Jurkat, Clone E6-1 (cell line): ENCODE results near the gene FOXF1.

Source experiments
- DNase-seq: peaks from one replicate; pipeline ENCODE4 v3.0.0-alpha.2; 2011; ENCODE audit warnings: low read depth, low spot score
- H3K4me3 ChIP-seq: 2 replicates; pipeline ENCODE4 v1.5.1; 2011; ENCODE audit warnings: mild to moderate bottlenecking, low read length, control low read depth, moderate library complexity

FOXF1 gene

DNA sequence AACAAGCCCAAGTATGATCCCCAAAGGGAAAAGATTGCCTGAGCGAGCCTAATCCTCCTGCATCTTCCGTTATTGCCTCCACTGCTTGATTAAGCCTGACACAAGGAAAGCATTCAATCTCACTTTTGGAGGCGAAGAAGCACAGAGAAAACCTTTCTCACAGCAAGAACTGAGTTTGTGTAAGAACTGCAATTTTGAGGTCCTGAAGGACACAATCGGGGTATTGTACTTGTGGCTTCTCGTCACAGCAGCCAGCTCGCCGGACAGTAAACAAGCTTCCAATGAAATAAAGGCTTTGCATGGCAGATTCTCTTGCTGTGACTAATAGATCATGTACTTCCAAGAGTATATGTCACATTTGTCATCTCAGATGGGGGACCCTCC, 18.7 kb upstream of the FOXF1 start:
- no peak for DNase-seq
- H3K4me3 ChIP-seq = no peak overlapping the region

- no peak for DNase-seq
- no peak overlapping the region for H3K4me3 ChIP-seq
Observed at GRCh38 chr16:86492267-86492960, 17.9 kb upstream of the FOXF1 start.

DNA sequence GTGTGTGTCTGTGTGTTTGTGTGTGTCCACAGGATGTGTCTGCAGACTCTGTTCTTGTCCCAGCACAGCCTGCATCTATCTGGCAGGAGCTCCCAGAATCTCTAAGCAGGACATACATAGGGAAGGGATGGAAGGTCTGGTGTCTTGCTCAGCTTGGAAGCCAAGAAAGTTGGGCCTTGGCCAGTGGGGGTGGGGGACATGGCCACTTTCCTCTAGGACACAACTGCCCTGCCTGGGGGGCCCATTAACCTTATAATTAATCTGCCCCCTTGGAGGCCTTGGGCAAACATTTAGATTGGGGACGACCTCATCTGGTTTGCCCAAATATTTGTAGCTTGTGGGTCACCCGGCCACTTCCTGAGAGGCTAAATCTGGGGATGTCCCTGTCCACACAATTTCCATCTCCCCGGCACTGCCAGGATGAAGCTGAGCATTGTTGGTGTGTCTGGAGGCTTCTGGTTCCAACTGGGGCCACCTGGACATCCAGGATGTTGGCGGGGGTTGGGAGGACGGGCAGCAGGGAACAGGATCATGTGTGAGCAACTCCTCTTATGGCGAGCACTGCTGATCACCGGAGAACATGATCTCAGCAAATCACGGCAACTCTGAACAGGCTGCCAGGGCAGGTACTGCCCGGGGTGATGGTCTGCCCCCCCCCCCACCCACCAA, 17.2 kb upstream of the FOXF1 start:
- DNase-seq = no peak
- H3K4me3 ChIP-seq = no peak overlapping the region

DNA sequence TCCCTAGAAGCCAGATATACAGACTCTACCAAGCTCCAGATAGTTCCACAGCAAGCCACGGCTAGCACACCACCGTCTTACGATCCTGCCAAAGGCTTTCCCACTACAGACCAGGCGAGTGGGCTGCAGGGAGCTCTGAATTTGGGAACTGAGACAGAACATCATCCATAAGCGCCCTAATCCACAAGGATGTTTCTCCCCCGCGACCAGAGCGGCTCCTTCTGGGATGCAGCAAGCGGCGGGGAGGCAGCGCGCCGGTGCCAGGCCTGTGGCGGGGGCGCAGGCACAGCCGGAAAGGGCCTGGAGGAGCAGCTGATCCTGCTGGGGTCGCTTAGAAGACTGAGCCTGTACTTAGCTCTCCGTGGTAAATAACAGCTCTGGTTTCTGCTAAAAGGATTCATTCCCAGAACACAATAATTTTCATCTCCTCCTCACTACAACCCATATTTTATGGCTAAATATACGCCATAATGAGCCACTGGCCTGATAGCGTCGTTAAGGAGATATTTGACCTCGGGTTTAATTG, 16.2 kb upstream of the FOXF1 start:
- H3K4me3 ChIP-seq = no peak overlapping the region
- DNase-seq = no peak

DNA sequence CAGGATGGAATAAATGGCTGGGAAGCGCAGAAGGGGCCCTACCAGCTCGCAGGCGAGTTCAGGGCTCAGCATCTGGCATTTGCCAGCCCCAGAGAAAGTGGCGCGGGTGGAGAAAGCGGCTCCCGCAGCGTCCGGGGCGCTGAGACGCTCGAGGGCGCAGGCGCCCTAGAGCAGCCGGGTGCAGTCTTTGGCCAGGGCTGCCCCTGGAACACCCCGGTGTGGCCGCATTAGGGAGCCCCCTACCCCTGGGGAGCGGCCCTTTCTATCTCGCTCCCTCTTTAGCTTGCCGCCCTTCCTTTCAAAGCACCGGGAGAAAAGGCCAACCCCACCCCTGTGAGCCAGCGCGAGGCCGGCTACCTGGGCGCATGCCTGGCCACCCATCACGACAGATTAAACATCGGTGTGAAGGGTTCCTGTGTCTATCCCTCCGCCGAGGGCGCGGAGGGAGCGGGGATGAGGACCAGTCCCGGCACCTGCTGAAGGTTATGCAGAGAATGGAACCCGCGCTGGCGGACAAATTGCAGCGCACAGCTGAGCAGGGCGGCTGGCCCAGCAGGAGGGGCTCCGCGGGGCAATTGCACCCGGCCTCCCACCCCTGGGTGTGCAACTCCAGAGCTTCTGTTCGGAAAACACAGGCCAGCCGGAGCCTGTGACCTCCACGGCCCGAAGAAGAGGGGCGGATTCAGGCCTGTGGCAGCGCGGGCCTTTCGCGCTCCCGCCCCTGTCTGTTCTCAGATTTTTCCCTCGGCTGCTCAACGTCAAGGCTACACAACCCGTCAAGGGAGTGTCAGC, 15.6 kb upstream of the FOXF1 start:
- no peak for DNase-seq
- H3K4me3 ChIP-seq = no peak overlapping the region

GRCh38 chr16:86495357-86495701, 15.0 kb upstream of the FOXF1 start:
- H3K4me3 ChIP-seq = no peak overlapping the region
- no peak for DNase-seq

DNA sequence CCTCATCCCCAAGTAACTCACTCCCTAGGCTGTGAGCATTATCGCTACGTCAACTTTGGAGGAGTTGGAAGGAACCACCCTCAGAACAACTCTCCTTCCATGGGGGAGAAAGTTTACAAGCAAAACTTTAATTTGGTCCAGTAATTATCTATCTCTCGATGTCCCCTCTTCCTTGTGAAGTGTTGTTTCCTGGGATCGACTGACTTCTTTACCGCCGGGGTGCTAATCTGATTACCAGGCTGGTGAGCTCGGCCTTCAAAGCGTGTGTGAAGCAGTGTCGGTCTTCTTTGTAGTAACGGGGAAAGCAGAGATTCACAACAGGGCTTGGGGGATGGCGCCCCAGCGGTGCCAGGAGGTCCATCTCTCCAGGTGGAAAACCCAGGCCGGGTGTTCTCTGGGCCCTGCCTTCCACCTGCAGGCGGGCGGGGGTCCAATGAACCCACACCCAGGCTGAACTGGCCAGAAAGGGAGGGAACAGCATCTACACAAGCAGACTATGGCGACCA, 14.5 kb upstream of the FOXF1 start:
- H3K4me3 ChIP-seq = no peak overlapping the region
- no peak for DNase-seq

DNA sequence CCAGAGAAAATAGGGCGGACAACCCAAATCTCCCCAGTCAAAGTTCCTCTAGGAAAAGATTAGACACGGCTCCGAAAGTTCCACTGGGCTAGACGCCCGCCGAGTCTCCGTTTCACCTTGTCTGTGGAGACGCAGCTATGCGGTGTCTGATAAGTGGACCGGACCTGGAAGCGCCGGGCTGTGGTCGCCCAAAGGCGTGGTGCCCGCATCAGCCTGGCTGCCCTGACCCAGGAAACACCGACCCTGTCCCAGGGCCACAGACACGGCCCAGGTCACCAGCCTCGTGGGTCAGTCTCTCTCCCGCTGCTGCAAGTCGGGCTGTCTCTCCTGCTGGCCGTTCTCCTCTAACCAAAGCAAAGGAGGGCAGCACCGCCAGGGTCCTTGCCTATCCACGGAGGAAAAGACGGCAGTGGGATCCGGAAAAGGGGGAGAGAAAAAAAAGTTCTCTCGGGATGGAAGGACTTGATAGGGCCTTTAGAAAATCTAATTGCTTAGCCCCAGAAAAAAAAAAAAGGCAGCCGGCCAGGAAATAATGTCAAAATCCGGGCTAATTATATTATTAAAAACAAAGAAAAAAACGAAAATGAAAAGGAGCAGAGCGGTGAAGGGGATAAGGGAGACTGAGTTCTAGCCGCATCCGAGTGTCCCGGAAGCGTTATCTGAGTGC, 13.9 kb upstream of the FOXF1 start:
- DNase-seq = no peak
- H3K4me3 ChIP-seq = no peak overlapping the region

- DNase-seq = no peak
- no peak overlapping the region for H3K4me3 ChIP-seq
Observed at GRCh38 chr16:86496929-86497461, 13.3 kb upstream of the FOXF1 start.

GRCh38 chr16:86497551-86498021, 12.7 kb upstream of the FOXF1 start:
- DNase-seq = no peak
- no peak overlapping the region for H3K4me3 ChIP-seq

DNA sequence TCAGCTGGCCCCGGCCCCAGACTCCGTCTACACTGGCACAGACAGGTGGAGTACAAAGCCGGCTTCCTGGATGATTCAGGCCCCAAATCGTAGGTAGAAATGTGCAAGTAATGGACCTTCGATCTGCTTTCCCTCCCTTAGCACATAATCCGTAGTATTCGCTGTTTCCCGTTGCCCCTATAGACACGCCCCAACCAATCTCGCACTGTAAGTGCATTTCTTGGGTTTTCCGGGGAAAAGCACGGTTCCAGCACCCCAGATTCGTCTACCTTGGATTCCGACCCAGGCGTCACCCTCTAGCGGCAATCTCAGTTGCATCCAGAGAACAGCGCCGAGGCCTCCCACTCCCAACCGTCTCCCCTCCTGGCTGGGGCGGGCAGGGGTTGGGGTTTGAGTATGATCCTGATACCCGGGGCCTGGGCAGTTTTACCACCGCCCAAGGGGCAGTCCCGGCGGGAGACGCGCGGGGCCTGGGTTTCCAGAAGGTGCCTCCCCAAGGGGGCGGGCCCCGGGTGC, 12.1 kb upstream of the FOXF1 start:
- no peak overlapping the region for H3K4me3 ChIP-seq
- no peak for DNase-seq

- no peak overlapping the region for H3K4me3 ChIP-seq
- DNase-seq = no peak
Observed at GRCh38 chr16:86498671-86499439, 11.5 kb upstream of the FOXF1 start.

DNA sequence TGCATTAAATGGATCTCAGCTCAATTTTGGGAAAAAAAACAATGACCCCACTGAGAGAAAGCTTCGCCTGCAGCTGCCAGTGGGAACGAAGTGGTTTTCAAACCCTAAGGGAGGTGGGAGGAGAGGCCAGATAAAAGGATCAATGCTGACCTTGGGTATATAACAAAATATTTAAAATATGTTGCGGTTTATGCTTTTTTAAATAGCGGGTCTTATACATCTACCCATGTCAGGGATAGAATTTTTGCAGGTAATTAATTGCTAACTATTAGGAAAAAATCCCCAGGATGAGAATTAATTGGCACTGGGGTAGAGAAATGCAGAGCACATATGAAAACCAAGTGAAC, 10.9 kb upstream of the FOXF1 start:
- no peak overlapping the region for H3K4me3 ChIP-seq
- no peak for DNase-seq

- no peak for DNase-seq
- no peak overlapping the region for H3K4me3 ChIP-seq
Observed at GRCh38 chr16:86499889-86500707, 10.2 kb upstream of the FOXF1 start.

GRCh38 chr16:86500708-86501510, 9.4 kb upstream of the FOXF1 start:
- no peak overlapping the region for H3K4me3 ChIP-seq

GRCh38 chr16:86501989-86502855, 8.1 kb upstream of the FOXF1 start:
- no peak for DNase-seq
- no peak overlapping the region for H3K4me3 ChIP-seq

More at GRCh38 chr16:86500708-86501510, 9.4 kb upstream of the FOXF1 start:
- no peak for DNase-seq
